GM19025 (cell line): ENCODE data around the gene MNAT1.
"Not testable (repeated sequence)": the region's sequence is repeated elsewhere in the genome, so short reads cannot be mapped to it uniquely, and the experiment has no call there.

ENCODE experiments used
- ATAC-seq: cut with Tn5 transposase; IDR thresholded peaks from one replicate; pipeline ENCODE4 v1.9.1; 2021; ENCODE audit warnings: mild to moderate bottlenecking, low read depth, moderate library complexity; ENCODE audit not compliant: unreplicated experiment

MNAT1 gene

DNA sequence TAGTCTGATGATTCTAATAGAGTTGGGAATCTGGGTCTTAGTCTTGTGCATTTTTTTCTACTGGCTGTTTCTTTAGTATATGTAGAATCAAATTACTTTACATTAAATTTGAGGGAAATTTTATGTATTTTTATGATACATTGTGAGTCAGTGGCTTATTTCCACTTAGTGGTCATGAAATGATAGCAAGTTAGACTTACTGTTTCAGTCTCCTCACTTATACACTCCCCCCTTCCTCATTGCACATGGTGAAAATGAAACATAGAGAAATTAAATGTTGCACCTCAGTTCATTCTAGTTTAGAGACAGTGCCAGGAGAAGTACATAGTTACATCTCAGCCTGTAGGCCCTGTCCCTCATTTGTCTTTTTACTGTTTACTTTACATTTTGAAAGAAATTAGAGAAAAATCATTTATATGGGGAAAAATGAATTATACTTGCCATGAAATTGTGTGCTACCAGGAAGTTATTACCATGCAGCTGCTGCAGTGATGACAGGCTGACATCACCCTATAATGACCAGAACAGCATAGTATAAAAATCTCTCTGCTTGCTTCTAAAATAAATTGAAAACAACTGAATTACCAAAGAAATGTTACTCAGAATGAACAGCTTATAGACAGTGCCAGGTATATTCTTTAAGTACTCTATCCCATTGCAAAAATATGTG lies 133.1 kb downstream of the MNAT1 start:
- ATAC-seq: no peak

DNA sequence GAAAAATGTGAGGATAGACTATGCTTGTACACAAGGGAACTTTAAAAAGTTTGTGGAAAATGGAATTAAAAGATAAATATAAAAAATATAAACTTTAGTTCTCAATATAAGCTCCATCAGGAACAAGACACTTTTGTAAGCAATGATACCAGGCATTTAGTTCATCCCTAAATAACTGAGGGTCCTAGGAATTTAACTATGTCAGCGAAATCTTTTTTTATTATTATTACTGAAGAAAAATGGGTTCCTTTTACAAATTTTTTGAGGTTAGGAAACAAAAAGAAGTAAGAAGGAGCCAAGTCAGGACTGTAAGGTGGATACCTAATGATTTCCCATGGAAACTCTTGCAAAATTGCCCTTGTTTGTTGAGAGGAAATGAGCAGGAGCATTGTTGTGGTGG lies 143.6 kb downstream of the MNAT1 start:
- ATAC-seq: no peak

DNA sequence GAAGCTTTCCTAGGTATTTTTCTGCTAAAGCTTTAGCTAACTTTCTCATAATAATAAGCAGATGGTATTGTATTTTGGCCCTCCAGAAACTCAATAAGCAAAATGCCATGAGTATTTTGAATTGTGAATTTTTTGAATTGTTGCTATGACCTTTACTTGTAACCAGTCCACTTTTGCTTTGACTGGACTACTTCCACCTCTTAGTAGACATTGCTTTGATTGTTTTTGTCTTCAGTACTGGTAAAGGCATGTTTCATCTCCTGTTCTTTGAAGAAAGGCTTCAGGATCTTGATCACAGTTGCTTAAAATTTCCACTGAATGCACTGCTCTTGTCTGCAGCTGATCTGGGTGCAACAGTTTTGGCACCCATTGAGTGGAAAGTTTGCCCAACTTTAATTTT lies 144.0 kb downstream of the MNAT1 start:
- no peak for ATAC-seq

DNA sequence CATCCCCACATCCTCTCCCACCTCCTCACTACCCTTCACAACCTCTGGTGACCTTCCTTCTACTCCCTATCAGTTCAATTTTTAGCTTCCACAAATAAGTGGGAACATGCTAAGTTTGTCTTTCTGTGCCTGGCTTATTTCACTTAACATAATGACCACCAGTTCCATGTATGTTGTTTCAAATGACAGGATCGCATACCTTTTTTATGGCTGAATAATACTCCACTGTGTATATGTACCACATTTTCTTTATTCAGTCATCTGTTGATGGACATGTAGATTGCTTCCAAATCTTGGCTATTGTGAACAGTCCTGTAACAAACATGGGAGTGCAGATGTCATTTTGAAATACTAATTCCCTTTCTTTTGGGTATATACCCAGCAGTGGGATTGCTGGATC lies 147.7 kb downstream of the MNAT1 start:
- ATAC-seq: no peak

DNA sequence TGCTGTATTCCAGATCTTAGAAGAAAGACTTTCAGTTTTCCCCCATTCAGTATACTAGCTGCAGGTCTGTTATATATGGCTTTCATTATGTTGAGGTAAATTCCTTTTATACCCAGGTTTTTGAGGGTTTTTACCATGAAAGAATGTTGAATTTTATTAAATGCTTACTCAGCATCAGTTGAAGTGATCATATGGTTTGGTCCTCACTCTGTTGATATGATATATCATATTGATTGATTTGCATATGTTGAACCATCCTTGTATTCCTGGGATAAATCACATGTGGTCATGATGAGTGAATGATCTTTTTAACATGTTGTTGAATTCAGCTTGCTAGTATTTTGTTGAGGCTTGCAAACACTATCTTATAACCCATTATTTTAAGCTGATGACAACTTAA lies 149.6 kb downstream of the MNAT1 start:
- ATAC-seq: no peak

DNA sequence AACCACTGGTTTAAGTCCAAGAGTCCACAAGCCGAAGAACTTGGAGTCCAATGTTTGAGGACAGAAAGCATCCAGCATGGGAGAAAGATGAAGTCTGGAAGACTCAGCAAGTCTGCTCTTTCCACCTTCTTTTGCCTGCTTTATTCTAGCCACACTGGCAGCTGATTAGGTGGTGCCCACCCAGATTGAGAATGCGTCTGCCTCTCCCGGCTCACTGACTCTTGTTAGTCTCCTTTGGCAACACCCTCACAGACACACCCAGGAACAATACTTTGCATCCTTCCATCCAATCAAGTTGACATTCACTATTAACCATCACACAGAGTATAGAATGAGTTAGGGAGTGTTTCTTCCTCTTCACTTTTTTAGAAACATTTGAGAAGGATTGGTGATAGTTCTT lies 156.1 kb downstream of the MNAT1 start:
- ATAC-seq: not testable (repeated sequence)

DNA sequence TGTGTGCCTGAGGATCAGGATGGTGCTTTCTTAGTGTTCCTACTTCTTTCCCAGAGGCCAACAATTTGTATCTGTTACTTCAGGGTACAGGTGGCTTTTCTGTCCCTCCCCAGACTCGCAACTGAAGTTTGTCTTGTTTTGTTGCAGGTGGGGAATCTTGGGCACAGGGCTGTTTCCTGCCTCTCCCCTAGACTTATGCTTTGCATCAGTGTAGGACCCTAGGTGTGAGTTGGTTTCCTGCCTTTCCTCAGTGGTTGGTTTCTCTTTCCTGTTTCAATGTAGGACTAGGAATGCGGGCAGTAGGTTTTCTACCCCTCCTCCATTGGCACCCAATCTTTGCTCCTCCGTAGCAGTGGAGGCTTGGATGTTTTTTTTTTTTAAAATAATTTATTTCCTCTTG lies 159.3 kb downstream of the MNAT1 start:
- no peak for ATAC-seq

DNA sequence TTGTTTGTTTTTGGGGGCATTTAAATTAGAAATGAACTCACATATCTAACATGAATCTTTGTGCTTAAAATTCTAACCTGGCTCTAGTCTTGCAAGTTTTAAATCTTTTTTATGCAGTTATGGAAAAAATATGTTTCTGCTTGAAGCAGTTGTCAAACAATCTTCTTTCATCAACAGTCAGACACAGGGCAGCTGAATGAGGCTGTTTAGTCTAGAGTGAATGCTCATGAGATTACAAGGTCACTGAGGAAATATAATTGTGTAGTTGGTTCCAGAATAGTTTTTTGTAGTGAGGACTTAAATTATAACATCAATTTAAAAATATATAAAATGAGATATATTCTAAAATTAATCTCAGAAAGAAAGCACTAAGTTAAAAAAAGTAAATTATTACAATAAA lies 169.8 kb downstream of the MNAT1 start:
- ATAC-seq: no peak

DNA sequence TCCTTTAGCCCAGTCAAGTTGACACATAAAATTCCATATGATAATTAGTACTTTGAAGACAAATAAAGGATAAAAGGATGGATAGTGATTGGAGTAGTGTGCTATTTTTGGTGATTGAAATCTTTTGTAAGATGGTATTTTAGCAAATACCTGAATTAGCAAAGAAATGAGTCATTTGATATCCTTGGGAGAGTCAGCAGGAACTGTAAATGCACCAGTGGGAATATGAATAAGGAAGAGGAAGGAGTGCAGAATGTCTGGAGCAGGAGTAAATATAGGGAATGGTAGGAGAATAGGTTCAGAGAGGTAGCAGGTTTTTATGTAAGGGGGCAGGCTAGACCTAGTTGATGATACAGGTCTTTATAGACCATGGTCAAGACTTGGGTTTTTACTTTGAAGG lies 171.4 kb downstream of the MNAT1 start:
- ATAC-seq: no peak

DNA sequence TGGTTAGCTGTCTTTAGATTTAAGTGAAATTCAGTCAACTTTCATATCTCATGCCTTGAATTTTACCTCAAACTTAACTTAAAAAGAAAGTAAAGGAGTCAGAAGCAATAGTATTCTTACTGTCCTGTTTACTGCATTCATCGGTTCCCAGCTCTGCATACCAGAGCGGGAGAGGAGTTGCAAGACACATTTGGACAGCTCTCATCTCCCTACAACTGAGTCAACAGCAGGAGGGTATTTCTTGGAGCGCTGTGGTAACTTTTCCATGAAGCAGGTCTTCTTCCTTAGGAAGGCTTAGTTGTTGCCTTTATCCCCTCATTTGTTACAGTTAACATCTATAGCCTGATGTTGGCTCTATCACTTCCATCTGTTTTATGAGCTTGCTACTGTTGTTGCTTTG lies 181.2 kb downstream of the MNAT1 start:
- ATAC-seq: no peak

DNA sequence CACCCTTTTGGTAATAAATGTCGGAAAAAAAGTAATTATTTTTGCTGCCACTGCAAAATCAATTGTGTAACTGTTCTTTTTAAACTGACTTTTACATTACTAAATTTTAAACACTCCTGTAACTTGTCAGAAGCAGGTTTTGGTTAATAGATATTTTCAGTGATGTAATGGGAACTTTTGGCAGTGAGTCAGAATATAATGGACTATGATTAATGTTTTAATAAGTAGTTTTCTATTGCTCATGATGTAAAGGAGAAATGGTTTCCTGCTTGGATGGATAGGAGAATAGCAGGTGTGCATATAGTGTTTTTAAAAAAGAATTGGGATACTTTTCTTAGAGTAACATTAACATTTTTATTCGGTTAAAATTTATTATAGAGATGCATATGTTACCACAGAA lies 187.5 kb downstream of the MNAT1 start:
- no peak for ATAC-seq

DNA sequence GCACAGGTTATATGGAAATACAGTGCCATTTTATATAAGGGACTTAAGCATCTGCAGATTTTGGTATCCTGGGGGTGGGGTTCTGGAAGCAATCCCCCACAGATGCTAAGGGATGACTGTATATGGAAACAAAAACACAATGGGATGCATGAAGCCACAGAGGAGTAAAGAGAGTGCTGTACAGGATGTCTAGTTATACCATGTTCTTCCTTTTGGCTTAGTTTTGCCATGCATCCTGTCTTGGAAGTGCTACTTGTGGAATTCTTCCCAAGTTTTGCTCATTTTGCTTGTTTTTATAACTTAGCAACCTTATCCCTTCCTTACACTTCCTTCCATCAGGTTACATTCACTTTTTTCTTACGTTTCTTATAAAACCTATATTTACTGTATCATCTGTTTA lies 190.7 kb downstream of the MNAT1 start:
- no peak for ATAC-seq

DNA sequence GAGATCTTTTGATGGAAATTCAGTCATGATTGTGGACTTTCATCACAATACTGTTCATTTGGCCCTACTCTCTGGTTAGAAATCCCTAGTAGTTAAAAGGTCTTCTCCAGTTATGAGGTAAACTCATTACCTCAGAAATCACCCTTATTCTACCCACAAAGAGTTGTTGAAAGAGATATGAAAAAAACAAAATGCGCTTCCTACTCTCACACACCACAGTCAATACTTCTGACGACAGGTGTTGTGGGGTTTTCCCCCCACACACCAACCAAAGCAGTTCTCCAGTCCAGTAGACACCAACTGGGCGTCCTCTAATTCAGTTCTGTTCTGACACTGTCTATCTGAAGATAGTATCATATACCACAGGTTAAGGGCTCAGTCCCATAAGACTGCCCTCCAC lies 191.4 kb downstream of the MNAT1 start:
- ATAC-seq: peak; percentile 94

DNA sequence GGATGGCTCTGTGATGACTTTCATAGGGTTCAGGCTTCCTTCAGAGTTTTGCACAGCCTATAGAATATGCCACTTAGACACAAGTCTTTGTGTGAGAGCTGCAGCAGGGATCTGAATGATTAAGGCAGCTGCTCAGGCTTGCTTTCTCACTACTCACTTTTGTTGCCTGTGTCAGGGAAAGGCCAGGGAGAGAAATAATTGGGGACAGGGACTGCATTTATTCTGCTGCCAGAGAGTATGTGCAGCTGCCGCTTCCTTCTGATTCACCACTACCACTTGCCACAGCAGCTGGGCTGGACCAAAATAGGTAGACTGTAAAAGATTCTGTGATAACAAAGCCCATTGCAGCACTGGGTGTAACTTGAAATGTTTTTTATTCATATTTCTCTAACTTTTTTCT lies 196.7 kb downstream of the MNAT1 start:
- no peak for ATAC-seq

DNA sequence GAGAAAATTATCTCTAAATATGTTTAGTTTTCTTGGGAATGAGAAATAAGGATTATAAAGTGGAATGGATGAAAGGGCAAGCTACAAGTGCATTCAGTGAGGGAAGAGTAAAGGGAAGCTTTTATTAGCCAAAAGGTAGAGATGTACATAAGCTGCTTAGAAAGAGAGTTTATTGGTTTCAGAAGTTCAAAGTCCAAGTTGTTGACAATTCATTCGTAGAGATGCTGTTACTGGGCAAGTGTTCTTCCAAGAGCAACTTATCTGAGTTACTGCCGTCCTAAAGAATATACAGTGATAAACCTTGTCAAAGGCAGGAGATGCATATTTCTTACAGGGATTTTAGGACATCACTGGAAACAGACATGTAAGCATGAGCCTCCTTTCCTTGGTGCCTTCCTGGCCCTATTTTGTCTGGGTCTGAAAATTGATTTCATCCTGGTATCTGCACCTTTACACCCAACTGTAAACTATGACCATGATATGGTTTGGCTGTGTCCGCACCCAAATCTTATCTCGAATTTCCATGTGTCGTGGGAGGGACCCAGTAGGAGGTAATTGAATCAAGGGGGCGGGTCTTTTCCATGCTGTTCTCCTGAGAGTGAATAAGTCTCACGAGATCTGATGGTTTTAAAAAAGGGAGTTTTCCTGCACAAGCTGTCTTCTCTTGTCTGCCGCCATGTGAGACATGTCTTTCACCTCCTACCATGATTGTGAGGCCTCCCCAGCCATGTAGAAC lies 199.5 kb downstream of the MNAT1 start:
- no peak for ATAC-seq

DNA sequence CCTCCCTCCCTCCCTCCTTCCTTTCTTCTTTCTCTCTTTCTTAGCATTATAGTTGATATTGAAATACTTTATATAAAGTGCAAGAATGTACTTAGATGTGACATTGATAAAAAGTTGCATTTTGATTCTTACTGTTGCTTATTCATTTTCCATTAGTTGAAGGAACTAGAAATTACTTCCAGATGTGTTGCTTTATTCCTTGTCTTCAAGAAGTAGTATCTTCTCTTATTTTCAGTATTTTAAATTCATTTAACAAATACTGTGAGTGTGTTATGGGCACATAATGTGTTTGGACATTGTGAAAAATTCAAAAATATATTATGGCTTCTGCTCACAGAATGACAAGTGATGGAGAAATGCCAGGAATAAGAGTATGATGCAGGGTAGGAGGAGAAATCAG lies 200.8 kb downstream of the MNAT1 start:
- no peak for ATAC-seq

DNA sequence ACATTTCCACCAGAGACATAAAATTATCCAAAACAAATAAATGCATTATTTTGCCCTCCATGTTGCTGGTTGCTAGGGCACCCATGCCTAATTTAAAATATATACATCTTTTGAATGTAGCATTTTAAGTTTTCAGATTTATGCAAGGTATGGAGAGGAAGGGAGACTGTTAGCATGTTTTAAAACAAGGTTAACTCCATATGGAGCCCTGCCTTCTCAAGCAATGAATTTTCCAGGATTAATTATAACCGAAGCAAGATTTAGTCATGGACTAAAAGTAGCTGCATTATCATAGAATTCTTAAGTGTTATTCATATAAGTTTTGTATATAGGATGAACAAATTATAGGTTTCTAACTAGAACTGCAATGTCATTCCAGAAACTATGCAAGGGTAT lies 209.1 kb downstream of the MNAT1 start:
- no peak for ATAC-seq

DNA sequence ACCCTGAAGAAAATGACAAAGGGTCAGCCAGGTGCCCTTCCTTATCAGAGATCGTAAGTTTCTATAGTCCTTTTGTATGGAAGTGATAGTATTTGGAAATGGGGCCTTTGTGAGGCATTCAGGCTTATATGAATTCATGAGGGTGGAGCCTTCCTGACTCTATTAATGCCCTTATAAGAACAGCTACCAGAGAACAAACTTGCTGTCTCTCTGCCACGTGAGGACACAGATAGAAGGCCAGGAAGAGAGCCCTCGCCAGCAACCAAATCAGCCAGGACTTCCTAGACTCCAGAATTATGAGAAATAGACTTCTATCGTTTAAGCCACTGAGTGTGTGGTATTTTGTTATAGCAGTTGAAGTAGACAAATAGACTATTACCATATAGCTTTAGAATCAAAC lies 209.6 kb downstream of the MNAT1 start:
- no peak for ATAC-seq

DNA sequence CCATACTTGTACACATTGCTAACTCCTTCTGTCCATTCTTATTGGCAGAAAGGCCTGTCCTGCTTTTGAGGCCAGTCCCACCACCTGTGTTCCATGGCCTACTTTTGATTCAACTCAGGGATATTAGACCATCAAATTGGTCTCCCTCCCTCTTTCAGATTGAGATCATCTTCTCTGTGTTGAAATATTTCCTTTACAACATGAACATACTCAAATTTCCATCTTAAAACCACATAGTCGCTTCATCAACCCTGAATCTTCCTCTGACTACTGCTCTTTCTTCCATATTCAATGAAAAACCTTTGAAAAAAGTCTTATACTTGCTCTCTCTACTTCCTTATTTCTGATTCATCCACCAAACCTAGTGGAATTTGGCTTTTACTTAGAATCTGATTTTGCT lies 211.4 kb downstream of the MNAT1 start:
- ATAC-seq: no peak

DNA sequence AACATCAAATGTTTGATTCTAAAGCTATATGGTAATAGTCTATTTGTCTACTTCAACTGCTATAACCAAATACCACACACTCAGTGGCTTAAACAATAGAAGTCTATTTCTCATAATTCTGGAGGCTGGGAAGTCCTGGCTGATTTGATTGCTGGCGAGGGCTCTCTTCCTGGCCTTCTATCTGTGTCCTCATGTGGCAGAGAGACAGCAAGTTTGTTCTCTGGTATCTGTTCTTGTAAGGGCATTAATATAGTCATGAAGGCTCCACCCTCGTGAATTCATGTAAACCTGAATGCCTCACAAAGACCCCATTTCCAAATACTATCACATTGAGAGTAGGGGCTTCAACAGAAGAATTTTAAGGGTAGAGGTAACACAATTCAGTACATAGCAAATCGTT lies 212.2 kb downstream of the MNAT1 start:
- ATAC-seq: no peak

DNA sequence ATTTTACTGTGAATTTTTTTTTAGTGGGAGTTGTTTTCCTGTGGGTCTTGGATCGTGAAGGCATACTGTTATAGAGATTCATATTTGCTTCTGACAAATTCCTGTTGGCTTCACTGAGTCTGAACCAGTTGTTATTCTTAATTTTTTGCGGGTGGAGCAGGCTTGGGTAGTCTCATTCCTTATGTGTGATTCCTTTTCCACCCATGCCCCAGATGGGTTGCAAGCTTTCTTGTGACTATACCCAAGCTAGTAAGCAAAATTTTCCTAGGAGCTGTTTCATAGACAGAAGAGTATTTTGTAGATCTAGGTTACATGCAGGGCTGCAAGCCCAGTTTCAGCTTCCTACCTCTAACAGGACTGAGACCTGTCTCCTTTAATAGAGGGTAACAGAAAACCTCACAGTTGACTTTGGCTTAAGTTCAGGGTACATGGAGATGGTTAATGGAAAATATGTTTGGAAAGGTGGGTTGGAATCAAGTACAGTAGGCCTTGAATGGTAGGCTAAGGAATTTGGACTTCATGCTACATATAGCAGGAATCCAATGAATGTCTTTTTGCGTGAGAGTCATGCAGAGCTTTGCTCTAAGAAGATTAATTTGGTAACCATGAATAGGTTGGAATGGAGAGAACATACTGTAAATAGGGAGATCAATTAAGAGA lies 217.3 kb downstream of the MNAT1 start:
- no peak for ATAC-seq

DNA sequence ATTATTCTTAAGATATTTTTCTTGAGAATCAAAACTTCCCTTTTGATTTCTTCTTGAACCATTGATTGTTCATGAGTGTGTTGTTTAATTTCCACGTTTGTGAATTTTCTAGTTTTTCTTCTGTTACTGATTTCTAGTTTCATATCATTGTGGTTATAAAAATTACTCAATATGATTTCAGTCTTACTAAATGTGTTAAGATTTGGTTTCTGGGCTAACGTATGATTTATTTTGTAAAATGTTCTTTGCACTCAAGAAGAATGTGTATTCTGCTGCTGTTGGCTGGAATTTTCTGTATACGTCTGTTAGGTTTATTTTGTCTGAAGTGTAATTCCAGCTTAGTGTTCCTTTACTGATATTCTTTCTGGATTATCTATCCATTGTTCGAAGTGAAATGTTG lies 221.6 kb downstream of the MNAT1 start:
- ATAC-seq: no peak
